ENCODE data around the gene PRC1. TPM values are rescaled to one million over a fixed set of nuclear protein-coding genes. Genes with fewer than 3 reads are reported as not detected.

PRC1 gene
- total RNA-seq, 1 donor = 17.7 TPM

GRCh38 chr15:91023720-91024119 is 29.4 kb upstream of the PRC1 start:
- Histone ChIP-seq H3K36me3 (ENCODE audit: insufficient read depth, low read length) (no peaks in the 10 kb centered on the region), H3K79me2 (ENCODE audit: insufficient read depth, low read length) (peaks cover 33% of the 10 kb centered on the region), H3K9me3 (ENCODE audit: low read depth, low read length) (no peaks in the 10 kb centered on the region), H3K4me3 (ENCODE audit: insufficient read depth, low read length) (no peak overlapping the region), H3K4me1 (ENCODE audit: insufficient read depth, low read length) (peaks cover 11% of the 10 kb centered on the region), H3K27me3 (ENCODE audit: insufficient read depth, low read length) (no peaks in the 10 kb centered on the region), H4K20me1 (ENCODE audit: insufficient read depth, low read length) (peaks cover 3% of the 10 kb centered on the region), H3K27ac (ENCODE audit: low read depth, low read length) (no peak overlapping the region), H2AFZ (ENCODE audit: low read length) (no peak overlapping the region), H3K4me2 (ENCODE audit: insufficient read depth, low read length) (no peak overlapping the region)
- no peak for DNase-seq (ENCODE audit: insufficient read length, low spot score, missing footprints)
- no peak for TF ChIP-seq CTCF (IDR thresholded peaks at IDR 0.05; ENCODE audit: extremely low read depth, low read depth, low read length)

- H3K9me3 ChIP-seq (ENCODE audit: low read depth, low read length) = no peaks in the 10 kb centered on the region
- H2AFZ ChIP-seq (ENCODE audit: low read length) = peak overlapping the region; percentile 99
- peaks cover 17% of the 10 kb centered on the region for H3K4me1 ChIP-seq (ENCODE audit: insufficient read depth, low read length)
- H3K79me2 ChIP-seq (ENCODE audit: insufficient read depth, low read length) = peaks cover 42% of the 10 kb centered on the region
- H3K4me3 ChIP-seq (ENCODE audit: insufficient read depth, low read length) = peak overlapping the region; percentile 99
- H3K27ac ChIP-seq (ENCODE audit: low read depth, low read length) = peak overlapping the region; percentile 80
- no peaks in the 10 kb centered on the region for H3K36me3 ChIP-seq (ENCODE audit: insufficient read depth, low read length)
- H4K20me1 ChIP-seq (ENCODE audit: insufficient read depth, low read length) = peaks cover 3% of the 10 kb centered on the region
- peak overlapping the region; percentile 93 for H3K4me2 ChIP-seq (ENCODE audit: insufficient read depth, low read length)
- TF ChIP-seq CTCF (IDR thresholded peaks at IDR 0.05; ENCODE audit: extremely low read depth, low read depth, low read length) = no peak
- DNase-seq (ENCODE audit: insufficient read length, low spot score, missing footprints) = no peak
- no peaks in the 10 kb centered on the region for H3K27me3 ChIP-seq (ENCODE audit: insufficient read depth, low read length)
Observed at GRCh38 chr15:91022832-91023129, 28.4 kb upstream of the PRC1 start.

- Histone ChIP-seq H2AFZ (ENCODE audit: low read length) (peak within 1 kb of the TSS; percentile 99), H3K4me3 (ENCODE audit: insufficient read depth, low read length) (peak within 1 kb of the TSS; percentile 99), H3K9me3 (ENCODE audit: low read depth, low read length) (no peaks in the 10 kb centered on the region), H4K20me1 (ENCODE audit: insufficient read depth, low read length) (peaks cover 3% of the 10 kb centered on the region), H3K4me1 (ENCODE audit: insufficient read depth, low read length) (peaks cover 17% of the 10 kb centered on the region), H3K27ac (ENCODE audit: low read depth, low read length) (peak within 1 kb of the TSS; percentile 80), H3K4me2 (ENCODE audit: insufficient read depth, low read length) (peak within 1 kb of the TSS; percentile 93), H3K79me2 (ENCODE audit: insufficient read depth, low read length) (peaks cover 47% of the 10 kb centered on the region), H3K27me3 (ENCODE audit: insufficient read depth, low read length) (no peaks in the 10 kb centered on the region), H3K36me3 (ENCODE audit: insufficient read depth, low read length) (no peaks in the 10 kb centered on the region)
- DNase-seq (ENCODE audit: insufficient read length, low spot score, missing footprints) = peak; percentile 83
- no peak for TF ChIP-seq CTCF (IDR thresholded peaks at IDR 0.05; ENCODE audit: extremely low read depth, low read depth, low read length)
Observed at GRCh38 chr15:91022075-91022831, 27.9 kb upstream of the PRC1 start, which contains the start of gene VPS33B. Gene VPS33B (minus strand): TSS chr15:91022594. CDS start chr15:91022249, 345 bp downstream.

- Histone ChIP-seq H4K20me1 (ENCODE audit: insufficient read depth, low read length) (peaks cover 3% of the 10 kb centered on the region), H3K79me2 (ENCODE audit: insufficient read depth, low read length) (peaks cover 51% of the 10 kb centered on the region), H3K9me3 (ENCODE audit: low read depth, low read length) (no peaks in the 10 kb centered on the region), H3K4me3 (ENCODE audit: insufficient read depth, low read length) (peak overlapping the region; percentile 99), H3K27ac (ENCODE audit: low read depth, low read length) (peak overlapping the region; percentile 80), H3K4me1 (ENCODE audit: insufficient read depth, low read length) (peaks cover 17% of the 10 kb centered on the region), H3K27me3 (ENCODE audit: insufficient read depth, low read length) (no peaks in the 10 kb centered on the region), H3K4me2 (ENCODE audit: insufficient read depth, low read length) (peak overlapping the region; percentile 93), H2AFZ (ENCODE audit: low read length) (peak overlapping the region; percentile 99), H3K36me3 (ENCODE audit: insufficient read depth, low read length) (no peaks in the 10 kb centered on the region)
- no peak for DNase-seq (ENCODE audit: insufficient read length, low spot score, missing footprints)
- no peak for TF ChIP-seq CTCF (IDR thresholded peaks at IDR 0.05; ENCODE audit: extremely low read depth, low read depth, low read length)
Observed at GRCh38 chr15:91021516-91022074, 27.3 kb upstream of the PRC1 start.
